Transverse colon (tissue), 4 donors: ENCODE measurements around the gene MAPK1. TPM values are rescaled to one million over a fixed set of nuclear protein-coding genes. Genes with fewer than 3 reads are reported as not detected.
"Not testable (repeated sequence)": the region's sequence is repeated elsewhere in the genome, so short reads cannot be mapped to it uniquely, and the experiment has no call there.

Experiments used
- DNase-seq: peaks from one replicate; pipeline ENCODE4 v3.0.0-alpha.2; 2019
- H3K27ac ChIP-seq, 4 donors: fragments of 200-600 bp; sonication (generic); 2 replicates each; pipeline ENCODE4 v1.5.1; 2016 to 2018; ENCODE audit warnings: inconsistent platforms in 4 of 4
- H3K27me3 ChIP-seq: fragments of 200-600 bp; sonication (generic); 2 replicates; pipeline ENCODE4 v1.5.1; 2017; ENCODE audit warnings: inconsistent platforms
- H3K36me3 ChIP-seq, 4 donors: fragments of 200-600 bp; sonication (generic); 2 replicates each; pipeline ENCODE4 v1.5.1; 2017 to 2019; ENCODE audit warnings: inconsistent platforms in 4 of 4
- H3K4me1 ChIP-seq, 4 donors: fragments of 200-600 bp; sonication (generic); 2 replicates each; pipeline ENCODE4 v1.5.1; 2017 to 2020; ENCODE audit warnings: inconsistent platforms in 4 of 4
- H3K4me3 ChIP-seq, 4 donors: fragments of 200-600 bp; sonication (generic); 1 replicate in 1 of 4; 2 replicates in 3 of 4; pipeline versions ENCODE4 v1.5.1 to v1.6.1; 2017 to 2019; ENCODE audit warnings: inconsistent platforms in 4 of 4
- H3K9me3 ChIP-seq, 2 donors: fragments of 200-600 bp; sonication (generic); 2 replicates each; pipeline ENCODE4 v1.5.1; 2017 to 2019; ENCODE audit warnings: inconsistent platforms in 2 of 2
- CTCF ChIP-seq, 5 experiments: fragments of 200-600 bp in 3 of 5; fragments of 450-650 bp in 2 of 5; sonication (generic) in 3 of 5; IDR thresholded peaks; 1 replicate in 2 of 5; 2 replicates in 3 of 5; pipeline ENCODE4 v1.5.1; 2016 to 2017; ENCODE audit warnings: antibody characterized with exemption in 5 of 5, inconsistent platforms in 3 of 5, mild to moderate bottlenecking in 2 of 5, moderate library complexity in 1 of 5
- EP300 ChIP-seq: sonication (generic); formaldehyde crosslinking; IDR thresholded peaks from one replicate; pipeline ENCODE4 v1.6.1; 2017; ENCODE audit warnings: antibody characterized with exemption, low read depth
- POLR2A ChIP-seq: fragments of 450-650 bp; IDR thresholded peaks from one replicate; pipeline ENCODE4 v1.6.1; 2016; ENCODE audit warnings: antibody characterized with exemption, mild to moderate bottlenecking, moderate library complexity
- POLR2AphosphoS5 ChIP-seq, 3 donors: sonication (generic); formaldehyde crosslinking; IDR thresholded peaks; one replicate each; pipeline ENCODE4 v1.6.1; 2016; ENCODE audit warnings: antibody characterized with exemption in 3 of 3
- WGBS, 2 donors: methylation state at CpG; one replicate each; pipeline ENCODE4 v1.1.5; 2018; ENCODE audit warnings: low coverage in 1 of 2; 5-methylcytosine and 5-hydroxymethylcytosine counted together
- in situ Hi-C, 4 donors: fragments of 200-750 bp; cut with MboI; loops; one replicate each; pipeline versions ENCODE4 v1.15.0 to v1.15.1; 2017; ENCODE audit warnings: low sequenced_read_pairs in 3 of 4, low pct_ligation_motif_present in 1 of 4, low pct_unique_long_range_greater_than_20kb in 1 of 4
- intact Hi-C: fragments of 100-400 bp; cut with DNase I; formaldehyde crosslinking; loops from one replicate; pipeline ENCODE4 v1.15.1; 2023; ENCODE audit warnings: low total_unique reads
- total RNA-seq, 4 donors: library from RNA; depleted of rRNA; stranded (reverse); fragments of >200 nt; gene quantifications; one replicate each; pipeline ENCODE4 v1.1.0, GENCODE V29; 2016

The MAPK1 gene
- total RNA-seq, 4 donors from 2014 or later = 37.1 to 303 (median 57.0) TPM

DNA sequence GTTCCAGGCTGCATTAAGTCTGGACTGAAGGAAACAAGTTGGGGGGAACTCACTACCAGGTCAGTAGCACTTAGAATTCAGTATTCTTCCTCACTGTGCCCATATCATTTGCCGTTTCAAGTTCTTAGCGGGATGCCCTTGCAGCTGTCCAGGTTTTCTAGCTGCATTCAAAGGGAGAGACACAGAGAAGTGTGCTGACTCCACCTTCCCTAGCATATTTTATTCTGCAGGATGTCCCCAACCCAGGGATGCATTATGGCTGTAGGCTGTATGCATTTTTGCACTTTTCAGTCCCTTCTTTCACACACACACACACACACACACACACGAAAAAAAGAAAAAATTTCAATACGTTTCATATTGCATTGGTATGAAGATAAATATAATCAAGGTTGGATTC lies 35.8 kb upstream of the MAPK1 start:
- 89 to 94% methylated on average over 3 to 4 of the region's 4 CpGs for WGBS, 2 donors
- Histone ChIP-seq H3K4me1 (no peaks in the 10 kb centered on the region), H3K27ac (no peak overlapping the region), H3K4me3 (no peak overlapping the region), H3K9me3 (no peaks in the 10 kb centered on the region), H3K27me3 (no peaks in the 10 kb centered on the region), H3K36me3 (no peaks in the 10 kb centered on the region)
- TF ChIP-seq POLR2AphosphoS5 (IDR thresholded peaks at IDR 0.05) (no peak), POLR2A (no peak), CTCF (IDR thresholded peaks at IDR 0.05) (no peak), EP300 (no peak)
- no peak for DNase-seq
- in situ Hi-C loops = no loop called here
- intact Hi-C loops = no loop called here

DNA sequence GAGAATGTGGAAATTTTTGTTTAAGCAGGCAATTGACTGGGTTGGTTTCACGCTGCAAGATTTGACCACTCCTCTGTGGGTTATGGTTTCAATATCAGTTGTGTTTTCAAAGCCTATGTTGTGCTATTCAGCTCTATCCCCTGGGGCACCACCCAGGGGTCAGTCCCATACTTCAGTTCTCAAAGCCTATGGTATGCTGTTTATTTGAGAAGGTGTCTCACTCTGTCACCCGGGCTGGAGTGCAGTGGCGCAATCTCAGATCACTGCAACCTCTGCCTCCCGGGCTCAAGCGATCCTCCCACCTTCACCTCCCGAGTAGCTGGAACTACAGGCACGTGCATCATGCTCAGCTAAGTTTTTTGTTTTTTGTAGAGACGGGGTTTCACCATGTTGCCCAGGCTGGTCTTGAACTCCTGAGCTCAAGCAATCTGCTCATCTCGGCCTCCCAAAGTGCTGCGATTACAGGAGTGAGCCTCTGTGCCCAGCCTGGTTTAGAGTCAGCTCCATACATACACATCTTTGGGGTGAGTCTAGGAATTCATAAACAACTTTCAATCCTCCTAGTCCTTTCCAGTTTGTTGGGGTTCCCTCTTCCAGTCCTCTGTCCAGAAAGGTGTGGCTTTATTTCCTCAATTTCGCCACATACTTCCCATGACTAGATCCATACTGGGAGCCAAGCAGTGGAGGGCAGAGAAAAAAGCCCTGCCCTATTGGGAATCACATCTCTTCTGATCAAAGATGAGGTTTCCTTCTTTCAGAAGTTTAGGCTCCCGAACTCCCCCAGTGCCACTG lies 35.0 kb upstream of the MAPK1 start:
- in situ Hi-C loops = no loop called here
- TF ChIP-seq CTCF (IDR thresholded peaks at IDR 0.05) (no peak), POLR2A (no peak), POLR2AphosphoS5 (IDR thresholded peaks at IDR 0.05) (no peak), EP300 (no peak)
- Histone ChIP-seq H3K9me3 (no peaks in the 10 kb centered on the region), H3K27ac (no peak overlapping the region), H3K27me3 (no peaks in the 10 kb centered on the region), H3K4me1 (no peaks in the 10 kb centered on the region), H3K36me3 (no peaks in the 10 kb centered on the region), H3K4me3 (no peak overlapping the region)
- WGBS, 2 donors = 84 to 96% methylated on average over 3 to 12 of the region's 12 CpGs
- DNase-seq = no peak
- intact Hi-C loops = no loop called here

- no peak for DNase-seq
- no peaks in the 10 kb centered on the region for H3K4me1 ChIP-seq
- intact Hi-C loops (no loop called here), in situ Hi-C loops (no loop called here)
- no peaks in the 10 kb centered on the region for H3K27me3 ChIP-seq
- H3K27ac ChIP-seq = no peak overlapping the region
- no peaks in the 10 kb centered on the region for H3K36me3 ChIP-seq
- 33 to 86% methylated on average over 1 of the region's 1 CpG for WGBS, 2 donors
- no peak overlapping the region for H3K4me3 ChIP-seq
- TF ChIP-seq EP300 (no peak), CTCF (IDR thresholded peaks at IDR 0.05) (no peak), POLR2A (no peak), POLR2AphosphoS5 (IDR thresholded peaks at IDR 0.05) (no peak)
- no peaks in the 10 kb centered on the region for H3K9me3 ChIP-seq
These were observed 31.0 kb upstream of the MAPK1 start for GRCh38 chr22:21898354-21898896.

DNA sequence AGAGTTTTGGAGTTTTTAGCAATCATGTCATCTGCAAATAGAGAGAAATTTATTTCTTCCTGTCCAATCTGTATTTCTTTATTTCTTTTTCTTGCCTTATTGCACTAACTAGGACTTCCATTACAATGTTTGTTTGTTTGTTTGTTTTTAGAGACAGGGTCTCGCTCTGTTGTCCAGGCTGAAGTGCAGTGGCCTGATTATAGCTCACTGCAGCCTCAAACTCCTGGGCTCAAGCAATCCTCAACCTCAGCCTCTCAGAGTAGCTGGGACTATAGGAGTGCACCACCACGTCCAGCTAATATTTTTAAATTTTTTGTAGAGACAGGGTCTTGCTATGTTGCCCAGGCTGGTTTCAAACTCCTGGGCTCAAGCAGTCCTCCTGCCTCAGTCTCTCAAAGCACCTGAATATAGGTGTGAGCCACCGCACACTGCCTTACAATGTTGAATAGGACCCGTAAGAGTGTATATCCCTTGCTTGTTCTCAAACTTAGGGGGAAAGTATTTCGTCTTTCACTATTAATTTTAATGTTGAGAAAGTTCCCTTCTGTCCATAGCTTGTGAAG lies 29.6 kb upstream of the MAPK1 start:
- Histone ChIP-seq H3K4me3 (no peak overlapping the region), H3K4me1 (no peaks in the 10 kb centered on the region), H3K27me3 (no peaks in the 10 kb centered on the region), H3K9me3 (no peaks in the 10 kb centered on the region), H3K27ac (no peak overlapping the region), H3K36me3 (no peaks in the 10 kb centered on the region)
- intact Hi-C loops = no loop called here
- DNase-seq = no peak
- WGBS, 2 donors = 75 to 94% methylated on average over 2 to 5 of the region's 5 CpGs
- TF ChIP-seq EP300 (no peak), POLR2AphosphoS5 (IDR thresholded peaks at IDR 0.05) (no peak), CTCF (IDR thresholded peaks at IDR 0.05) (no peak), POLR2A (no peak)
- in situ Hi-C loops = no loop called here

GRCh38 chr22:21896275-21896674 lies 28.8 kb upstream of the MAPK1 start:
- intact Hi-C loops, DNase-seq, H3K4me1 ChIP-seq, H3K27ac ChIP-seq, H3K27me3 ChIP-seq, H3K36me3 ChIP-seq, H3K9me3 ChIP-seq, H3K4me3 ChIP-seq, in situ Hi-C loops: not testable (repeated sequence)
- 65 to 78% methylated on average over 2 to 4 of the region's 4 CpGs for WGBS, 2 donors
